Fibroblast of villous mesenchyme (primary cell): ENCODE measurements around the gene SEZ6L2. TPM values are rescaled to one million over a fixed set of nuclear protein-coding genes. Genes with fewer than 3 reads are reported as not detected.
A peak's percentile ranks its signal among the peaks of the same experiment; 100 is the strongest.

Experiments used
- DNase-seq: peaks from one replicate; pipeline ENCODE4 v3.0.0-alpha.2; 2010; ENCODE audit warnings: low read depth
- H3K4me3 ChIP-seq: 2 replicates; pipeline ENCODE4 v1.5.1; 2011; ENCODE audit warnings: low read depth, mild to moderate bottlenecking, low read length
- total RNA-seq: library from RNA; depleted of rRNA; stranded (reverse); fragments of >200 nt; gene quantifications from 2 replicates; pipeline ENCODE4 v1.2.3, GENCODE V29; 2012
- TF ChIP-seq, protein P1 (sequence below): IDR thresholded peaks from 2 replicates; pipeline ENCODE4 v1.5.1; 2012; ENCODE audit warnings: low read depth, mild to moderate bottlenecking, low read length; ENCODE audit not compliant: insufficient read depth

SEZ6L2 gene
- total RNA-seq, 1 donor = 4.7 TPM

DNA sequence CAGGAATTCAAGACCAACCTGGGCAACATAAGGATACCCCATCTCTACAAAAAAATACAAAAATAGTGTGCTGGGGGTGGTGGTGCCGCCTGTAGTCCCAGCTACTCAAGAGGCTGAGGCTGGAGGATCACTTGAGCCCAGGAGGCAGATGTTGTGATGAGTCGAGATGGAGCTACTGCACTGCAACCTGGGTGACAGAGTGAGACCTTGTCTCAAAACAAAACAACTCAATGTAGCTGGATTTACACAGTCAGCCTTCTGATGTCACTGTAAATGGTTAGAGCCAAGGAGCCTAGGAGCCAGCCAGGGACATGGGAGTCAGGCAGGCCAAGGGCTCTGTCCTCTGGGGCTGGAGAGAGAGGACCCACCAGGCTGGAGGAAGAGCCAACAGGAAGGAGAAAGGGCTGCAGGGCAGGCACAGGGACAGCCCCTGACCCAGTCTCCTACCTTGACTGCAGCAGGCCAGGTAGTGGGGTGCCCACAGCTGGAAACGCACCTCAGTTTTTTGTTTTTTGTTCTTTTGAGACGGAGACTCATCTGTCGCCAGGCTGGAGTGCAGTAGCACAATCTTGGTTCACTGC lies 44.7 kb downstream of the SEZ6L2 start:
- H3K4me3 ChIP-seq = no peak overlapping the region
- TF ChIP-seq, protein P1, sequence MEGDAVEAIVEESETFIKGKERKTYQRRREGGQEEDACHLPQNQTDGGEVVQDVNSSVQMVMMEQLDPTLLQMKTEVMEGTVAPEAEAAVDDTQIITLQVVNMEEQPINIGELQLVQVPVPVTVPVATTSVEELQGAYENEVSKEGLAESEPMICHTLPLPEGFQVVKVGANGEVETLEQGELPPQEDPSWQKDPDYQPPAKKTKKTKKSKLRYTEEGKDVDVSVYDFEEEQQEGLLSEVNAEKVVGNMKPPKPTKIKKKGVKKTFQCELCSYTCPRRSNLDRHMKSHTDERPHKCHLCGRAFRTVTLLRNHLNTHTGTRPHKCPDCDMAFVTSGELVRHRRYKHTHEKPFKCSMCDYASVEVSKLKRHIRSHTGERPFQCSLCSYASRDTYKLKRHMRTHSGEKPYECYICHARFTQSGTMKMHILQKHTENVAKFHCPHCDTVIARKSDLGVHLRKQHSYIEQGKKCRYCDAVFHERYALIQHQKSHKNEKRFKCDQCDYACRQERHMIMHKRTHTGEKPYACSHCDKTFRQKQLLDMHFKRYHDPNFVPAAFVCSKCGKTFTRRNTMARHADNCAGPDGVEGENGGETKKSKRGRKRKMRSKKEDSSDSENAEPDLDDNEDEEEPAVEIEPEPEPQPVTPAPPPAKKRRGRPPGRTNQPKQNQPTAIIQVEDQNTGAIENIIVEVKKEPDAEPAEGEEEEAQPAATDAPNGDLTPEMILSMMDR = no peak
- no peak for DNase-seq

DNA sequence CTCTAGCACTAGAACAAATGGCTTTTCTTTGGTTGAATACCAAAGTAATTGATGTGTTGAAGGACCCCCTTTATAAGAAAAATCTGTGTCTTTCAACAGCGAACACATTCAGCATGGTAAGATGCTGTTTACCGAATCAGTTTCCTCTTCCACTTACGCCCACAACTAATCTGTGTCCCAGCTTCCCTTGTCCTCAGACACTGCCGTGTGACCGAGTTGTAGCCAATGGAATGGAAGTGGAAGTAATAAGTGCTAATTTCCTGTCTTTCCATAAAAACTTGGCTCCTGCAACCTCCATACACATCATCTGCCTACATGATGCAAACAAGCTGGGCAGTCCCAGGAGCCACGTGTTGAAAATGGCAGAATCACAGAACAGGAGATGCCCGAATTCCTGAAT lies 46.7 kb downstream of the SEZ6L2 start:
- TF ChIP-seq, protein P1 = no peak
- no peak overlapping the region for H3K4me3 ChIP-seq
- peak; percentile 44 for DNase-seq

DNA sequence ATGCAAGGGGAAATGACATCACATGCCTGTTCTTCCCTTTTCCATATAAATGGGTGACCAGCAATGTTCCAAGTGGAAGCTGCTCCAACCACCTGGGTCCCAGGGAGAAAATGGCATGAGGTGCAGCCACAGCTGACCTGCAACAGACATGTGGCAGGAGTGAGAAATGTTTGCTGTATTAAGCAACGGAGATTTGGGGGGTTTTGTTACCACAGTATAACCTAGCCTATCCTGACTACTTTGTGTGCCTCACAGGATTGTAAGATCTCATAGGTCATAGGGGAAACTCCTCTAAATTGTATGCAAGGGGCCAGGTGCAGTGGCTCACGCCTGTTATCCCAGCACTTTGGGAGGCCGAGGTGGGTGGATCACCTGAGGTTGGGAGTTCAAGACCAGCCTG lies 48.4 kb downstream of the SEZ6L2 start:
- H3K4me3 ChIP-seq = no peak overlapping the region
- TF ChIP-seq, protein P1 = no peak
- DNase-seq = no peak

DNA sequence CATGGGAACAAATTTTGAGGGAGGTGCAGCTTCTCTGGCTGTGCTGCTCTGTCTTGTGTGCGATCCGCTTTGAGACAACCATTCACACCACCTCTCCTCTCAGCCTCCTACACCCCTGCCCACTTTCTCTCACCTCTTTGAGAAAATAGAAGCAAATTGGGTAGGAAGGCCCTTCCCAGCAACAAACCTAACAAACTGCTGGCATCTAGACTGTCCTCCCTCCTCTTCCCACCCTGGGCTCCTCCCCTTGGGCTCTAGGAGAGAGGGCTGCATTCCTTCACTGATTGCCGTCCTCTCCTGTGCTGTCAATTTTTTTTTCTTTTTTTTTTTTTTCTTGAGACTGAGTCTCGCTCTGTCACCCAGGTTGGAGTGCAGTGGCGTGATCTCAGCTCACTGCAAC lies 49.8 kb downstream of the SEZ6L2 start:
- no peak for DNase-seq
- H3K4me3 ChIP-seq = no peak overlapping the region
- TF ChIP-seq, protein P1 = no peak

DNA sequence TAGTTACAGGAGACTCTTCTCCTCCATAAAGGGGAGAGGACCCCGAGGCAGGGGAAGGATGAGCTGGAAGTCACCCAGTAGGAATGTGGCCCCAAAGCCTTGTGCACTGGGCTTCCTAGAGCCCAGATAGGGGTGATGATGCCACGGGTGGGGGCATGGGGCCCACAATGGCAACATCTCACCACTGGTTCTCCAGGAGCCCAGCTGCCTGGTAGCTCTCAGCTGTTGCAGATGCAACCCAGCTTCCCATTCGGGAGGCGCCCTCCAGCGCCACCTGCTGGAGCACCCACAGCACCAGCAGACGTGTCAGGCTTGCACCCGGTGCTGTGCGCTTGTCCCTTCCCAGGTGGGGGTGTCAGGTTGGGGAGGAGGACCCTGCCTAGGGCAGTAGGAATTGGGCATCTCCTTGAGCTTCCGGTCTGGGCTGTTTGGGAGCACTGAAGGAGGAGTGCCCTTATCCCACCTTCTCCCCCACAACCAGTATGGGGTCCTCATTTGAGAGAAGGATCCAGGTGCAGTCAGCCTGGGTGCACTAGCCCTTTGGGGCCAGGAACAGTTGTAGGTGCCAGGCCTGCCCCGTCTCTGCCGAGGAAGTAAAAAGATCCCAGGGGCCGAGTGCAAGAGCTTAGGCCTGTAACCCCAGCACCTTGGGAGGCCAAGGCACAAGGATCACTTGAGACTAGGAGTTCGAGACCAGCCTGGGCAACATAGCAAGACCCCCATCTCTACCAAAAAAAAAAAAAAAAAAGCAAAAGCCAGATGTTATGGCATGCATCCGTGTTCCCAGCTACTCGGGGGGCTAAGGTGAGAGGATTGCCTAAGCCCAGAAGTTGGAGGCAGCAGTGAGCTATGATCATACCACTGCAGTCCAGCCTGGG lies 50.7 kb downstream of the SEZ6L2 start:
- TF ChIP-seq, protein P1 = peak; percentile 97
- DNase-seq = peak; percentile 67

DNA sequence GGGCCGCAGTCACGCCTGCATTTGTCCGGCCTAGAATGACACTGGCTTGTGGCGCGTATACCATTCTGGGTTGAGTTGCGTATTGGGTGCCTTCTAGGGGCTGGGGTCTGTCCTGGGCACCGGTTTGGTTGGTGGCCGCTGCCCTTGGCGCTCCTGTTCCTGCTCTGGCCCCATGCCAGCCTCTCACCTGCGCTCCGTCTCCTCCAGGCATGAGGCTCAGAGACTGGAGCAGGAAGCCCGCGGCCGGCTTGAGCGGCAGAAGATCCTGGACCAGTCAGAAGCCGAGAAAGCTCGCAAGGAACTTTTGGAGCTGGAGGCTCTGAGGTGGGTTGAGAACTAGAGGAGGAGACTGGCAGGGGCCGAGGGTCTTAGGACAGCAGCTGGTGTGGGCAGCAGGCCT lies 53.7 kb downstream of the SEZ6L2 start:
- TF ChIP-seq, protein P1 = no peak
- DNase-seq = no peak

More for the DNA sequence above, 50.7 kb downstream of the SEZ6L2 start:
- H3K4me3 ChIP-seq = no peak overlapping the region

More for the DNA sequence above, 53.7 kb downstream of the SEZ6L2 start:
- H3K4me3 ChIP-seq = no peak overlapping the region
